ENCODE data around the gene FUS. TPM values are rescaled to one million over a fixed set of nuclear protein-coding genes. Genes with fewer than 3 reads are reported as not detected.
A peak's percentile ranks its signal among the peaks of the same experiment; 100 is the strongest.

FUS gene
- total and polyA plus RNA-seq, 9 of the 15 experiments (the other 6 are each of a cell fraction or from before 2014, with no cell fraction given) = 43.9 to 575 (median 87.2) TPM

DNA sequence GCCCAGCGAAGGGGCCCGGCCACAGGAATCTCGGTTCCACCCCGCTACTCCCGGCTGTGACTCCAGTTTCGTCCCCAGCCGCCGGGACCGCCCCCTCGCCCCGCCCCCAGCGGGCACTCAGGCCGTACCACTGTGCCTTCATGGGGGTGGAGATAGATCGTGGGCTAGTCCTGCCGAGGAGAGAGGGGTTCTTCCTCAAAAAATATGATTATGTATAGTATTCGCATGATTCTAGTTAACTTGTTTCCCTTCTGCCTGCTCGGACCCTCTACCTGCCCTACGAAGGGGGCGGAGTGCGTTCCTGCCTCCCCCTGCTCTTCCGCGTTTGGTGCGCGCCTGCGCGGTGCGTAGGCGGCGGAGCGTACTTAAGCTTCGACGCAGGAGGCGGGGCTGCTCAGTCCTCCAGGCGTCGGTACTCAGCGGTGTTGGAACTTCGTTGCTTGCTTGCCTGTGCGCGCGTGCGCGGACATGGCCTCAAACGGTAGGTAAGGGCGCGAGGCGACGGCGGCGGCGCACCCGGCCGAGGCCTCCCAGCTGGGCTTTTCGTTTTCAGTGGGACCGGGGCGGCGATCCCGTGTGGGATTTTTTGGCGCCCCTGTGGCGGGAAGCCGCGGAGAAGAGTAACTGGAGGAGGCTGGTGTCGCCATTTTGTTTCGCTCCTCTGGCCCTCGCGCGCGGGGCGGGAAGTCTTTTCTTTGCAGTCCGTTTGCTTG, at the start of gene FUS (continued):
- peak; percentile 77 to 92 (median 89) for TF ChIP-seq YY1 (IDR thresholded peaks at IDR 0.05; ENCODE audit: borderline replicate concordance in 1 of 3, control insufficient read depth in 1 of 3, extremely low read depth in 1 of 3, insufficient read depth in 3 of 3, insufficient read length in 1 of 3, insufficient replicate concordance in 2 of 3, low read depth in 1 of 3, low read length in 2 of 3)
- TF ChIP-seq ZNF232 (CRISPR knock-in tag; IDR thresholded peaks at IDR 0.05) = peak; percentile 86; the same call in 1 of the 2 replicates
- 0 out of 2 replicates have a peak, but pooled peaks have one; percentile 35 for TF ChIP-seq NBN (IDR thresholded peaks at IDR 0.05; ENCODE audit: low read depth)
- no peak for TF ChIP-seq TBP (optimal IDR thresholded peaks at IDR 0.05; ENCODE audit: low read depth, low read length)
- TF ChIP-seq ZNF717 (CRISPR knock-in tag; IDR thresholded peaks at IDR 0.05) = no peak
- TF ChIP-seq ARHGAP35 (IDR thresholded peaks at IDR 0.05; ENCODE audit: partially characterized antibody) = no peak
- TF ChIP-seq BRD4 (IDR thresholded peaks at IDR 0.05) = peak; percentile 93
- TF ChIP-seq ADNP (tag; IDR thresholded peaks at IDR 0.05) = no peak
- TF ChIP-seq ETS2 (tag; IDR thresholded peaks at IDR 0.05; ENCODE audit: borderline replicate concordance, poor library complexity, severe bottlenecking) = no peak
- peak; percentile 54 to 77; a peak in 3 of 4 replicates for TF ChIP-seq TEAD1 (CRISPR knock-in tag; IDR thresholded peaks at IDR 0.05)
- TF ChIP-seq, protein P1, sequence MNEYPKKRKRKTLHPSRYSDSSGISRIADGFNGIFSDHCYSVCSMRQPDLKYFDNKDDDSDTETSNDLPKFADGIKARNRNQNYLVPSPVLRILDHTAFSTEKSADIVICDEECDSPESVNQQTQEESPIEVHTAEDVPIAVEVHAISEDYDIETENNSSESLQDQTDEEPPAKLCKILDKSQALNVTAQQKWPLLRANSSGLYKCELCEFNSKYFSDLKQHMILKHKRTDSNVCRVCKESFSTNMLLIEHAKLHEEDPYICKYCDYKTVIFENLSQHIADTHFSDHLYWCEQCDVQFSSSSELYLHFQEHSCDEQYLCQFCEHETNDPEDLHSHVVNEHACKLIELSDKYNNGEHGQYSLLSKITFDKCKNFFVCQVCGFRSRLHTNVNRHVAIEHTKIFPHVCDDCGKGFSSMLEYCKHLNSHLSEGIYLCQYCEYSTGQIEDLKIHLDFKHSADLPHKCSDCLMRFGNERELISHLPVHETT (CRISPR knock-in tag; conservative IDR thresholded peaks at IDR 0.05 in 1 of 2, IDR thresholded peaks at IDR 0.05 in 1 of 2) = peak in 1 of 2 experiments; percentile 64; a peak in 1 of 4 replicates
- TF ChIP-seq, protein P2, sequence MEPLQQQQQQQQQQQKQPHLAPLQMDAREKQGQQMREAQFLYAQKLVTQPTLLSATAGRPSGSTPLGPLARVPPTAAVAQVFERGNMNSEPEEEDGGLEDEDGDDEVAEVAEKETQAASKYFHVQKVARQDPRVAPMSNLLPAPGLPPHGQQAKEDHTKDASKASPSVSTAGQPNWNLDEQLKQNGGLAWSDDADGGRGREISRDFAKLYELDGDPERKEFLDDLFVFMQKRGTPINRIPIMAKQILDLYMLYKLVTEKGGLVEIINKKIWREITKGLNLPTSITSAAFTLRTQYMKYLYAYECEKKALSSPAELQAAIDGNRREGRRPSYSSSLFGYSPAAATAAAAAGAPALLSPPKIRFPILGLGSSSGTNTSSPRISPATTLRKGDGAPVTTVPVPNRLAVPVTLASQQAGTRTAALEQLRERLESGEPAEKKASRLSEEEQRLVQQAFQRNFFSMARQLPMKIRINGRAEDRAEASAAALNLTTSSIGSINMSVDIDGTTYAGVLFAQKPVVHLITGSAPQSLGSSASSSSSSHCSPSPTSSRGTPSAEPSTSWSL (CRISPR knock-in tag; IDR thresholded peaks at IDR 0.05; ENCODE audit: borderline replicate concordance) = no peak
- TF ChIP-seq SIRT6 (IDR thresholded peaks at IDR 0.05; ENCODE audit: low read depth, low read length) = no peak
- no peak for TF ChIP-seq TFAM (CRISPR knock-in tag; conservative IDR thresholded peaks at IDR 0.05)
- TF ChIP-seq, protein P3, sequence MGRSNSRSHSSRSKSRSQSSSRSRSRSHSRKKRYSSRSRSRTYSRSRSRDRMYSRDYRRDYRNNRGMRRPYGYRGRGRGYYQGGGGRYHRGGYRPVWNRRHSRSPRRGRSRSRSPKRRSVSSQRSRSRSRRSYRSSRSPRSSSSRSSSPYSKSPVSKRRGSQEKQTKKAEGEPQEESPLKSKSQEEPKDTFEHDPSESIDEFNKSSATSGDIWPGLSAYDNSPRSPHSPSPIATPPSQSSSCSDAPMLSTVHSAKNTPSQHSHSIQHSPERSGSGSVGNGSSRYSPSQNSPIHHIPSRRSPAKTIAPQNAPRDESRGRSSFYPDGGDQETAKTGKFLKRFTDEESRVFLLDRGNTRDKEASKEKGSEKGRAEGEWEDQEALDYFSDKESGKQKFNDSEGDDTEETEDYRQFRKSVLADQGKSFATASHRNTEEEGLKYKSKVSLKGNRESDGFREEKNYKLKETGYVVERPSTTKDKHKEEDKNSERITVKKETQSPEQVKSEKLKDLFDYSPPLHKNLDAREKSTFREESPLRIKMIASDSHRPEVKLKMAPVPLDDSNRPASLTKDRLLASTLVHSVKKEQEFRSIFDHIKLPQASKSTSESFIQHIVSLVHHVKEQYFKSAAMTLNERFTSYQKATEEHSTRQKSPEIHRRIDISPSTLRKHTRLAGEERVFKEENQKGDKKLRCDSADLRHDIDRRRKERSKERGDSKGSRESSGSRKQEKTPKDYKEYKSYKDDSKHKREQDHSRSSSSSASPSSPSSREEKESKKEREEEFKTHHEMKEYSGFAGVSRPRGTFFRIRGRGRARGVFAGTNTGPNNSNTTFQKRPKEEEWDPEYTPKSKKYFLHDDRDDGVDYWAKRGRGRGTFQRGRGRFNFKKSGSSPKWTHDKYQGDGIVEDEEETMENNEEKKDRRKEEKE (IDR thresholded peaks at IDR 0.05; ENCODE audit: borderline replicate concordance in 1 of 2, control insufficient read depth in 1 of 2, low read depth in 2 of 2, low read length in 1 of 2) = peak in 1 of 2 experiments; percentile 100; a peak in 2 of 4 replicates
- TF ChIP-seq, protein P4, sequence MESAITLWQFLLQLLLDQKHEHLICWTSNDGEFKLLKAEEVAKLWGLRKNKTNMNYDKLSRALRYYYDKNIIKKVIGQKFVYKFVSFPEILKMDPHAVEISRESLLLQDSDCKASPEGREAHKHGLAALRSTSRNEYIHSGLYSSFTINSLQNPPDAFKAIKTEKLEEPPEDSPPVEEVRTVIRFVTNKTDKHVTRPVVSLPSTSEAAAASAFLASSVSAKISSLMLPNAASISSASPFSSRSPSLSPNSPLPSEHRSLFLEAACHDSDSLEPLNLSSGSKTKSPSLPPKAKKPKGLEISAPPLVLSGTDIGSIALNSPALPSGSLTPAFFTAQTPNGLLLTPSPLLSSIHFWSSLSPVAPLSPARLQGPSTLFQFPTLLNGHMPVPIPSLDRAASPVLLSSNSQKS (CRISPR knock-in tag; IDR thresholded peaks at IDR 0.05) = no peak
- no peak; the same call in 1 of the 2 replicates for TF ChIP-seq CC2D1A (IDR thresholded peaks at IDR 0.05)
